Upper lobe of right lung (tissue), 1 donor: Measurements from ENCODE around the gene NUDT17. TPM values are rescaled to one million over a fixed set of nuclear protein-coding genes. Genes with fewer than 3 reads are reported as not detected.

Experiments
- ATAC-seq: fragments of 200-7000 bp; cut with Tn5 transposase; one replicate; pipeline ENCODE4 v1.9.1; 2020; ENCODE audit warnings: mild to moderate bottlenecking, moderate library complexity
- DNase-seq: peaks from one replicate; pipeline ENCODE4 v3.0.0-alpha.2; 2020
- H3K27ac ChIP-seq: fragments of 200-600 bp; one replicate; pipeline ENCODE4 v1.8.0; 2022
- H3K27me3 ChIP-seq: fragments of 200-600 bp; one replicate; pipeline ENCODE4 v1.8.0; 2022; ENCODE audit warnings: mild to moderate bottlenecking
- H3K36me3 ChIP-seq: fragments of 200-600 bp; one replicate; pipeline ENCODE4 v1.8.0; 2022
- H3K4me1 ChIP-seq: fragments of 200-600 bp; one replicate; pipeline ENCODE4 v1.8.0; 2022
- H3K4me3 ChIP-seq: fragments of 200-600 bp; one replicate; pipeline ENCODE4 v1.8.0; 2022; ENCODE audit warnings: mild to moderate bottlenecking
- H3K9me3 ChIP-seq: fragments of 200-600 bp; one replicate; pipeline ENCODE4 v1.8.0; 2022
- CTCF ChIP-seq: fragments of 200-600 bp; IDR thresholded peaks from one replicate; pipeline ENCODE4 v1.8.0; 2022; ENCODE audit warnings: antibody characterized with exemption
- intact Hi-C: fragments of 100-400 bp; cut with DNase I; formaldehyde crosslinking; loops from one replicate; pipeline ENCODE4 v1.11.0; 2022
- total RNA-seq: library from RNA; stranded (reverse); fragmentation: NEBNext Ultra II Directional; extraction: Animal tissue kit (Norgen Biotek cat#: 25700); gene quantifications from one replicate; pipeline ENCODE4 v1.2.1, GENCODE V29; 2021
- donor health status: DM: no; HTN: yes; CAD: no; lungs with severe emphysema.

Gene NUDT17
- total RNA-seq, 1 donor from 2014 or later, result 1.8 TPM

- Histone ChIP-seq H3K27ac (no peak overlapping the region), H3K9me3 (no peaks in the 10 kb centered on the region), H3K27me3 (no peaks in the 10 kb centered on the region), H3K36me3 (peaks cover 62% of the 10 kb centered on the region), H3K4me1 (peaks cover 12% of the 10 kb centered on the region), H3K4me3 (no peak overlapping the region)
- no peak for DNase-seq
- no peak for ATAC-seq
- intact Hi-C loops, result loop anchor here (10.0 kb wide), 1 partner anchor 72 kb away; the partner anchor contains the start of genes ITGA10 and PEX11B
- TF ChIP-seq CTCF, result no peak
These were observed 2.4 kb upstream of the NUDT17 start for GRCh38 chr1:145843031-145843430.

DNA sequence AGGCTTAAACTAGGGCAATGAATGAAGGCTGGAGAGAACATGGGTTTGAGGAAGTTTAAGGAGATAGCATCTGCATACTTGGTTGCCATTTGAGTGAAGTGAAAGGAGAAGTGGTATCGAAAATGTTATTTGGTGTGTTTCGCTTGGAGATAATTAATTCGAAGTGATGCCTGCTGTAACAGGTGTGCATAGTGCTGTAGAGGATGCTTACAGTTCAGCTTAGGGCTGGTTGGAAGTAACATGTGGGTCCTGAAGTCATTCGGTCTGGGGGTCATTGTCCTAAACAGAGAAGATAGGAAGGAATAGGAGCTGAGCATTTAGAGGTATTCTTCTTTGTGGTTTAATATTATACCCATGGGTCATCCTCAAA, 301 bp upstream of the NUDT17 start:
- H3K4me3 ChIP-seq, result peak overlapping the region; percentile 66
- H3K9me3 ChIP-seq, result no peaks in the 10 kb centered on the region
- TF ChIP-seq CTCF, result no peak
- H3K27ac ChIP-seq, result peak overlapping the region; percentile 75
- intact Hi-C loops, result loop anchor here (10.0 kb wide), 1 partner anchor 70 kb away; the partner anchor contains the start of genes ITGA10 and PEX11B
- no peaks in the 10 kb centered on the region for H3K27me3 ChIP-seq
- peaks cover 55% of the 10 kb centered on the region for H3K36me3 ChIP-seq
- DNase-seq, result no peak
- peaks cover 14% of the 10 kb centered on the region for H3K4me1 ChIP-seq
- ATAC-seq, result peak; percentile 13

DNA sequence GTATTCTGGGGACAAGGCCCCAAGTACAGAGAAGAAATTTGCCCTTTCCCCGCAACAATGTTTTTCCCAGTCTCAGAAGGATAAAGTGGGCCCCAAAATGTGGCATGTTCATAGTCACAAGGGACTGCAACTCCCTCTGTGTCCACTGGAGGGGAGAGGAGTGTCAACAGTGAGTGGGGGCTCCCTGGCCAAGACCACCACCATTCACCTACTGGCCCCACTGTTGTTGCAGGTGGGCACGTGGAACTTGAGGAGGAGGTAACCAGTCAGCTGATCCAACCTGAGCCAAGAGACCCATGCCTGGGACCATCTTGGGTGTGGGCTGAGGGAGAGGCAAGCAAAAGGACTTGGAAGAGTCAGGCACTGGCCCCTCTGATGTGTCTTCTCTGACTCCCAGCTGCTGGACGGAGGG, 777 bp downstream of the NUDT17 start:
- TF ChIP-seq CTCF, result peak; percentile 67
- peak; percentile 60 for ATAC-seq
- peak overlapping the region; percentile 66 for H3K4me3 ChIP-seq

GRCh38 chr1:145847827-145848226, 2.4 kb downstream of the NUDT17 start:
- DNase-seq (no peak), ATAC-seq (no peak)
- Histone ChIP-seq H3K36me3 (peaks cover 55% of the 10 kb centered on the region), H3K27ac (no peak overlapping the region), H3K9me3 (no peaks in the 10 kb centered on the region), H3K27me3 (no peaks in the 10 kb centered on the region), H3K4me3 (no peak overlapping the region), H3K4me1 (peaks cover 16% of the 10 kb centered on the region)
- intact Hi-C loops, result loop anchor here (10.0 kb wide), 1 partner anchor 67 kb away; the partner anchor contains the start of genes ITGA10 and PEX11B
- no peak for TF ChIP-seq CTCF

More for the DNA sequence above, 777 bp downstream of the NUDT17 start:
- Histone ChIP-seq H3K36me3 (peaks cover 55% of the 10 kb centered on the region), H3K9me3 (no peaks in the 10 kb centered on the region), H3K4me1 (peaks cover 16% of the 10 kb centered on the region), H3K27ac (peak overlapping the region; percentile 75), H3K27me3 (no peaks in the 10 kb centered on the region)
- DNase-seq, result no peak
- intact Hi-C loops, result loop anchor here (10.0 kb wide), 1 partner anchor 69 kb away; the partner anchor contains the start of genes ITGA10 and PEX11B

GRCh38 chr1:145849356-145850160, 4.1 kb downstream of the NUDT17 start:
- H3K27ac ChIP-seq, result peak overlapping the region; percentile 47
- no peak for DNase-seq
- H3K27me3 ChIP-seq, result no peaks in the 10 kb centered on the region
- H3K4me1 ChIP-seq, result peaks cover 16% of the 10 kb centered on the region
- intact Hi-C loops, result loop anchor here (10.0 kb wide), 2 partner anchors 65 to 165 kb away; partner anchors contain the start of genes ITGA10 and PEX11B
- H3K9me3 ChIP-seq, result no peaks in the 10 kb centered on the region
- no peak overlapping the region for H3K4me3 ChIP-seq
- peaks cover 62% of the 10 kb centered on the region for H3K36me3 ChIP-seq
- no peak for TF ChIP-seq CTCF
- peak; percentile 69 for ATAC-seq
